Liver (tissue), 3 donors: ENCODE data around the gene CDK5.
A peak's percentile ranks its signal among the peaks of the same experiment; 100 is the strongest.

Source experiments
- CTCF ChIP-seq: fragments of 150-350 bp; IDR thresholded peaks from 2 replicates; pipeline ENCODE4 v1.5.1; 2017; ENCODE audit warnings: improper control_type of control experiment, low read depth, low read length; ENCODE audit not compliant: missing input control
- EGR1 ChIP-seq, 2 donors: IDR thresholded peaks; 2 replicates each; pipeline ENCODE4 v1.6.1; 2016 to 2018; ENCODE audit warnings: antibody characterized with exemption in 2 of 2, low read depth in 2 of 2
- HNF4G ChIP-seq: IDR thresholded peaks from 2 replicates; pipeline ENCODE4 v1.6.1; 2016; ENCODE audit warnings: antibody characterized with exemption
- RAD21 ChIP-seq, 2 donors: IDR thresholded peaks; 2 replicates each; pipeline ENCODE4 v1.6.1; 2016; ENCODE audit warnings: antibody characterized with exemption in 2 of 2, mild to moderate bottlenecking in 2 of 2
- ZBTB33 ChIP-seq: IDR thresholded peaks from 2 replicates; pipeline ENCODE4 v1.6.1; 2016; ENCODE audit warnings: antibody characterized with exemption
- TF ChIP-seq, protein P1 (sequence below): IDR thresholded peaks from 2 replicates; pipeline ENCODE4 v1.6.1; 2016; ENCODE audit warnings: antibody characterized with exemption, mild to moderate bottlenecking
- donor health status: healthy.
- donor health status: healthy.

DNA sequence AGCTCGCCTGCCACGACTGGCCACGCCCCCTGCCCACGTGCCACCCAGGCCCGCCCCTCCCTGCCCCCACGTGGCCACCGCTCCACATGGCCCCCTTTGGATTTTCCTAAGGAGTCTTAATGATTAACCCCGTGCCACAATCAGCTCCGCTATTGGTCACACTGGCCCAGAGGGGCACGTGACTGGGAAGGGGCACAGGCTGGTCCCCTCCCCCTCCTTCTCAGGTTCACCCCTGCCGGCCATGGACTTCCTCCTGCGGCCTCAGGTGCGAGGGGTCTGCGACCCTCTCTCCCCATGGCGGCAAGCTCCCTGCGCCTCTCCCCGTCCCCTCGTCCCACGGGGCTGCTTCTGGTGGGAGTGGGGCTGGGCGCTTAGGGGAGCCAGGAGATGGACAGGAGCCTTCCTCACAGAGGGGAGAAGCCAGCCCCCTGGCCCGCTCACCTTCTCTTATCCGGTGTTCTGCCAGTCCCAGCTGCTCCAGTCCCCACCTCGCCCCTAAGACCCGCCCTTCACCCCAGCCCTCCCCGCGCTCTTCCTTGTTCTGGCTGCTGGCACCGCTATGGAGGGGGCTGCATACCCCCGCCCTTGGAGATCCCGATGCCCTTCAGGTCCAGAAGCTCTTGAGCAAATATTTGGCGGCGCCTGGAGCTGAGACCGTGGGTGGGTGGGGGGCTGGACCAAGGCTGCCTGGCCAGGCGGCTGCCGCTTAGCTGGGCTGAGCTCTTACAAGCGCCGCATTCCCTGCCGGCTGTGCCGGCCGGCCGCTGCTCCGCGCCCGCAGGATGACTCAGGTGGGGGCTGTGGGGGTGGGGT, 4.9 kb upstream of the CDK5 start:
- TF ChIP-seq CTCF, result peak; percentile 10
- TF ChIP-seq, protein P1, sequence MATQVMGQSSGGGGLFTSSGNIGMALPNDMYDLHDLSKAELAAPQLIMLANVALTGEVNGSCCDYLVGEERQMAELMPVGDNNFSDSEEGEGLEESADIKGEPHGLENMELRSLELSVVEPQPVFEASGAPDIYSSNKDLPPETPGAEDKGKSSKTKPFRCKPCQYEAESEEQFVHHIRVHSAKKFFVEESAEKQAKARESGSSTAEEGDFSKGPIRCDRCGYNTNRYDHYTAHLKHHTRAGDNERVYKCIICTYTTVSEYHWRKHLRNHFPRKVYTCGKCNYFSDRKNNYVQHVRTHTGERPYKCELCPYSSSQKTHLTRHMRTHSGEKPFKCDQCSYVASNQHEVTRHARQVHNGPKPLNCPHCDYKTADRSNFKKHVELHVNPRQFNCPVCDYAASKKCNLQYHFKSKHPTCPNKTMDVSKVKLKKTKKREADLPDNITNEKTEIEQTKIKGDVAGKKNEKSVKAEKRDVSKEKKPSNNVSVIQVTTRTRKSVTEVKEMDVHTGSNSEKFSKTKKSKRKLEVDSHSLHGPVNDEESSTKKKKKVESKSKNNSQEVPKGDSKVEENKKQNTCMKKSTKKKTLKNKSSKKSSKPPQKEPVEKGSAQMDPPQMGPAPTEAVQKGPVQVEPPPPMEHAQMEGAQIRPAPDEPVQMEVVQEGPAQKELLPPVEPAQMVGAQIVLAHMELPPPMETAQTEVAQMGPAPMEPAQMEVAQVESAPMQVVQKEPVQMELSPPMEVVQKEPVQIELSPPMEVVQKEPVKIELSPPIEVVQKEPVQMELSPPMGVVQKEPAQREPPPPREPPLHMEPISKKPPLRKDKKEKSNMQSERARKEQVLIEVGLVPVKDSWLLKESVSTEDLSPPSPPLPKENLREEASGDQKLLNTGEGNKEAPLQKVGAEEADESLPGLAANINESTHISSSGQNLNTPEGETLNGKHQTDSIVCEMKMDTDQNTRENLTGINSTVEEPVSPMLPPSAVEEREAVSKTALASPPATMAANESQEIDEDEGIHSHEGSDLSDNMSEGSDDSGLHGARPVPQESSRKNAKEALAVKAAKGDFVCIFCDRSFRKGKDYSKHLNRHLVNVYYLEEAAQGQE, result peak; percentile 26
- TF ChIP-seq EGR1 (IDR thresholded peaks at IDR 0.05; ENCODE audit: low read depth in 2 of 2), result peak in 1 of 2 donors; percentile 45
- no peak for TF ChIP-seq RAD21 (IDR thresholded peaks at IDR 0.05)
- no peak for TF ChIP-seq ZBTB33
- TF ChIP-seq HNF4G, result no peak
